K562 (cell line): Measurements from ENCODE around the gene SLX4IP. TPM values are rescaled to one million over a fixed set of nuclear protein-coding genes. Genes with fewer than 3 reads are reported as not detected.

Experiments
- ATAC-seq: fragments of 200-7000 bp; cut with Tn5 transposase; 3 replicates; pipeline ENCODE4 v1.9.1; 2020; ENCODE audit warnings: moderate library complexity
- BruUV-seq: library from RNA; stranded (reverse); fragments of 400-500 nt; replicated peaks from 2 replicates; lab custom pipeline; 2021; lab: Mats Ljungman, UMichigan
- CTCF ChIA-PET: fragments of 300-600 bp; formaldehyde crosslinking; extraction: SDS; loops from one replicate; lab custom pipeline; 2021; ENCODE audit warnings: low intra/inter-chr PET ratio; lab: Yijun Ruan, JAX
- POLR2A ChIA-PET: fragments of 300-600, 350-650 bp; sonication (Branson Sonifier 250); formaldehyde crosslinking; extraction: SDS; loops from one replicate; lab custom pipeline; 2021; ENCODE audit warnings: antibody characterized with exemption, inconsistent platforms; lab: Yijun Ruan, JAX
- DNase-seq, 4 experiments: peaks; one replicate each; pipeline versions ENCODE4 v3.0.0 to v3.0.0-alpha.2; 2011 to 2018; ENCODE audit warnings: low spot score in 3 of 4, mixed read lengths in 3 of 4; ENCODE audit errors: extremely low read depth in 1 of 4
- FAIRE-seq: peaks from 2 replicates; lab custom pipeline; 2011; peaks lifted over from hg19 to GRCh38; lab: Jason Lieb, UNC
- H2AFZ ChIP-seq: 2 replicates; pipeline ENCODE4 v1.6.0; 2011; ENCODE audit warnings: low read depth, low read length, control low read depth, inconsistent platforms
- H3K27ac ChIP-seq: fragments of 200-600 bp; 3 replicates; pipeline ENCODE4 v1.8.0; 2011; ENCODE audit warnings: low read depth, mild to moderate bottlenecking, control low read depth, inconsistent platforms, low read length, moderate library complexity, mixed read lengths; ENCODE audit errors: extremely low read depth
- H3K27me3 ChIP-seq, 2 experiments: fragments of 300-600 bp in 1 of 2; 2 replicates in 1 of 2; 3 replicates in 1 of 2; pipeline versions ENCODE4 v1.6.0 to v1.8.0; 2011; ENCODE audit warnings: inconsistent platforms in 2 of 2, low read length in 2 of 2, mild to moderate bottlenecking in 1 of 2, mixed read lengths in 1 of 2, moderate library complexity in 1 of 2; ENCODE audit not compliant: control insufficient read depth in 2 of 2, insufficient read depth in 2 of 2
- H3K36me3 ChIP-seq: fragments of 300-600 bp; 3 replicates; pipeline ENCODE4 v1.8.0; 2011; ENCODE audit warnings: mild to moderate bottlenecking, low read length, inconsistent platforms; ENCODE audit not compliant: control insufficient read depth, insufficient read depth
- H3K4me1 ChIP-seq, 2 experiments: fragments of 200-600 bp in 1 of 2; replicated peaks in 1 of 2; 2 replicates in 1 of 2; 3 replicates in 1 of 2; pipeline versions ENCODE4 v1.5.1 to v1.8.0; 2011; ENCODE audit warnings: inconsistent platforms in 2 of 2, low read length in 2 of 2, mild to moderate bottlenecking in 1 of 2, mixed read lengths in 1 of 2, moderate library complexity in 1 of 2; ENCODE audit not compliant: control insufficient read depth in 2 of 2, insufficient read depth in 2 of 2
- H3K4me2 ChIP-seq: 2 replicates; pipeline ENCODE4 v1.6.1; 2011; ENCODE audit warnings: low read length, control low read depth, inconsistent platforms, mixed read lengths; ENCODE audit not compliant: insufficient read depth
- H3K4me3 ChIP-seq: fragments of 200-600 bp; sonication (generic), shearing (Covaris generic); 2 replicates; pipeline ENCODE4 v1.5.1; 2016; ENCODE audit warnings: control low read depth, inconsistent platforms
- H3K79me2 ChIP-seq: fragments of 200-600 bp; 3 replicates; pipeline ENCODE4 v1.8.0; 2011; ENCODE audit warnings: low read length, inconsistent platforms; ENCODE audit not compliant: control insufficient read depth, insufficient read depth
- H3K9ac ChIP-seq, 2 experiments: 2 replicates each; pipeline versions ENCODE4 v1.6.0 to v1.6.1; 2011; ENCODE audit warnings: low read depth in 2 of 2, low read length in 2 of 2, control low read depth in 1 of 2, inconsistent platforms in 1 of 2, mild to moderate bottlenecking in 1 of 2, mixed read lengths in 1 of 2; ENCODE audit not compliant: insufficient read depth in 1 of 2
- H3K9me1 ChIP-seq: one replicate; pipeline ENCODE4 v1.6.0; 2011; ENCODE audit warnings: inconsistent platforms, mild to moderate bottlenecking, low read length, moderate library complexity; ENCODE audit not compliant: control insufficient read depth, insufficient read depth
- H3K9me3 ChIP-seq: replicated peaks from 2 replicates; pipeline ENCODE4 v1.5.1; 2011; ENCODE audit warnings: low read depth, low read length, inconsistent platforms; ENCODE audit not compliant: control insufficient read depth, insufficient read depth
- H4K20me1 ChIP-seq: replicated peaks from 2 replicates; pipeline ENCODE4 v1.6.1; 2011; ENCODE audit warnings: low read length, inconsistent platforms, mixed read lengths; ENCODE audit not compliant: control insufficient read depth, insufficient read depth
- KLF1 ChIP-seq: fragments of 450-650 bp; IDR thresholded peaks from 2 replicates; pipeline ENCODE4 v1.6.1; 2016; ENCODE audit warnings: missing genetic modification characterization, missing compliant biosample characterization
- KLF10 ChIP-seq: fragments of 250-450 bp; sonication (Bioruptor Pico); IDR thresholded peaks from 2 replicates; pipeline ENCODE4 v1.6.1; 2021; ENCODE audit warnings: matching md5 sums
- MBD2 ChIP-seq: sonication (generic); IDR thresholded peaks from 2 replicates; pipeline ENCODE4 v1.6.1; 2016; ENCODE audit warnings: low read depth, borderline replicate concordance
- MED1 ChIP-seq: sonication (generic); formaldehyde crosslinking; IDR thresholded peaks from 2 replicates; pipeline ENCODE4 v1.8.1; 2023; ENCODE audit warnings: missing genetic modification reagents, borderline replicate concordance
- SRSF7 ChIP-seq: fragments of 200-400 bp; formaldehyde crosslinking; optimal IDR thresholded peaks from 2 replicates; pipeline ENCODE3; 2017; ENCODE audit warnings: mild to moderate bottlenecking, low read depth, low read length
- WGBS: fragments of 100-300 bp; shearing (Covaris generic); methylation state at CpG from one replicate; pipeline ENCODE4 v1.1.6; 2016; ENCODE audit warnings: low coverage, mixed read lengths; ENCODE audit not compliant: insufficient coverage; ENCODE audit errors: missing lambda C conversion rate; 5-methylcytosine and 5-hydroxymethylcytosine counted together
- in situ Hi-C: fragments of 300-500 bp; cut with MboI; formaldehyde crosslinking; loops from 4 replicates; pipeline ENCODE4 v1.15.0; 2018; ENCODE audit warnings: inconsistent platforms, mixed read lengths
- intact Hi-C: fragments of 100-400 bp; cut with micrococcal nuclease; formaldehyde crosslinking; loops from 2 replicates; pipeline ENCODE4 v1.14.2; 2022
- polyA plus RNA-seq, 8 experiments: library from polyadenylated mRNA; depleted of rRNA in 4 of 8; stranded (reverse) in 5 of 8; unstranded in 3 of 8; fragments of >200 nt; fragmentation: Nextera tagmentation in 2 of 8; fragmentation: Illumina TruSeq in 1 of 8; extraction: Ambion mirVana in 2 of 8; extraction: Trizol in 1 of 8; gene quantifications; 2 replicates each; pipeline versions ENCODE4 v1.2.1 to v1.2.3, GENCODE V29; 2011 to 2014; ENCODE audit warnings: inconsistent platforms in 1 of 8, missing spikeins in 1 of 8
- total RNA-seq, 7 experiments: library from RNA; depleted of rRNA in 6 of 7; stranded (reverse); fragments of >200 nt in 6 of 7; fragmentation: Illumina TruSeq in 2 of 7; extraction: Trizol in 2 of 7; gene quantifications; 2 replicates each; pipeline versions ENCODE4 v1.2.1 to v1.2.3, GENCODE V29; 2011 to 2021; ENCODE audit warnings: low replicate concordance in 1 of 7
- TF ChIP-seq, protein P1 (sequence below): sonication (generic); formaldehyde crosslinking; IDR thresholded peaks from 2 replicates; pipeline ENCODE4 v1.8.0; 2023; ENCODE audit warnings: mild to moderate bottlenecking, missing genetic modification reagents
- TF ChIP-seq, protein P2 (sequence below): IDR thresholded peaks from 2 replicates; pipeline ENCODE4 v1.6.1; 2011; ENCODE audit not compliant: insufficient read length; ENCODE audit errors: extremely low read depth
- TF ChIP-seq, protein P3 (sequence below): fragments of 200-600 bp; sonication (generic); IDR thresholded peaks from one replicate; pipeline ENCODE4 v1.6.1; 2012; ENCODE audit warnings: mild to moderate bottlenecking, low read depth, low read length, inconsistent platforms

SLX4IP gene
- total and polyA plus RNA-seq, 9 of the 15 experiments (the other 6 are each of a cell fraction or from before 2014, with no cell fraction given), result 1.5 to 5.9 (median 3.5) TPM

DNA sequence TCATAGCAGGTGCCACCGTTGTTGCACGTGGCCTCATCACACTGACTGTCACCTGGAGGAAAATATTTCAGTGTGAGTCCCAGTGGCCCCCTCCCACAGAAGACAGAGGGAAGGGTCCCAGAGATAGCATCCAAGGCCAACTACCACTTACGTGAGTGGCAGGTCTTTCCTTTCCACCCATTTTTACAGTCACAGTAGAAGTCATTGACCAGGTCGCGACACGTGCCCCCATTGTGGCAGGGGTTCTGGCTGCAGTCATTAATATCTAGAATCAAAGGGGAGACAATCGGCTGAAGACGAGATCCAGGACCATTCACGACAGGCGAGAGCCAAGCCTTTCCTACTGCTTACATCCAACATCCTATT, 210.1 kb downstream of the SLX4IP start (continued):
- TF ChIP-seq, protein P1, sequence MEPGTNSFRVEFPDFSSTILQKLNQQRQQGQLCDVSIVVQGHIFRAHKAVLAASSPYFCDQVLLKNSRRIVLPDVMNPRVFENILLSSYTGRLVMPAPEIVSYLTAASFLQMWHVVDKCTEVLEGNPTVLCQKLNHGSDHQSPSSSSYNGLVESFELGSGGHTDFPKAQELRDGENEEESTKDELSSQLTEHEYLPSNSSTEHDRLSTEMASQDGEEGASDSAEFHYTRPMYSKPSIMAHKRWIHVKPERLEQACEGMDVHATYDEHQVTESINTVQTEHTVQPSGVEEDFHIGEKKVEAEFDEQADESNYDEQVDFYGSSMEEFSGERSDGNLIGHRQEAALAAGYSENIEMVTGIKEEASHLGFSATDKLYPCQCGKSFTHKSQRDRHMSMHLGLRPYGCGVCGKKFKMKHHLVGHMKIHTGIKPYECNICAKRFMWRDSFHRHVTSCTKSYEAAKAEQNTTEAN (CRISPR knock-in tag), result no peak
- TF ChIP-seq MBD2, result no peak

- Histone ChIP-seq H3K27me3 (peaks cover 3 to 25% of the 10 kb centered on the region in 2 experiments; a peak in 3 of 5 replicates), H3K36me3 (no peaks in the 10 kb centered on the region), H3K27ac (no peak overlapping the region), H3K79me2 (no peaks in the 10 kb centered on the region), H3K9ac (no peak overlapping the region), H3K4me3 (no peak overlapping the region), H3K9me1 (no peaks in the 10 kb centered on the region), H2AFZ (no peak overlapping the region), H3K4me1 (no peaks in the 10 kb centered on the region), H3K9me3 (no peaks in the 10 kb centered on the region), H3K4me2 (no peak overlapping the region), H4K20me1 (no peaks in the 10 kb centered on the region)
- ATAC-seq (no peak), DNase-seq (no peak), FAIRE-seq (no peak)
- WGBS, result 5% methylated on average over 4 of the region's 4 CpGs
- CTCF ChIA-PET, result interaction anchor here (0.5 kb wide), 1 partner anchor 347 kb away, joined by 3 read pairs; no protein-coding TSS in a partner anchor
- intact Hi-C loops, result loop anchor here (5.0 kb wide), 1 partner anchor 94 kb away; no protein-coding TSS in a partner anchor
- no TSS peak for BruUV-seq
- POLR2A ChIA-PET, result no interaction called here
- in situ Hi-C loops, result no loop called here
- TF ChIP-seq MED1 (no peak), SRSF7 (no peak), KLF10 (CRISPR knock-in tag) (no peak), KLF1 (tag) (no peak)
- TF ChIP-seq, protein P2, sequence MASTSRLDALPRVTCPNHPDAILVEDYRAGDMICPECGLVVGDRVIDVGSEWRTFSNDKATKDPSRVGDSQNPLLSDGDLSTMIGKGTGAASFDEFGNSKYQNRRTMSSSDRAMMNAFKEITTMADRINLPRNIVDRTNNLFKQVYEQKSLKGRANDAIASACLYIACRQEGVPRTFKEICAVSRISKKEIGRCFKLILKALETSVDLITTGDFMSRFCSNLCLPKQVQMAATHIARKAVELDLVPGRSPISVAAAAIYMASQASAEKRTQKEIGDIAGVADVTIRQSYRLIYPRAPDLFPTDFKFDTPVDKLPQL, result no peak
- TF ChIP-seq, protein P3, sequence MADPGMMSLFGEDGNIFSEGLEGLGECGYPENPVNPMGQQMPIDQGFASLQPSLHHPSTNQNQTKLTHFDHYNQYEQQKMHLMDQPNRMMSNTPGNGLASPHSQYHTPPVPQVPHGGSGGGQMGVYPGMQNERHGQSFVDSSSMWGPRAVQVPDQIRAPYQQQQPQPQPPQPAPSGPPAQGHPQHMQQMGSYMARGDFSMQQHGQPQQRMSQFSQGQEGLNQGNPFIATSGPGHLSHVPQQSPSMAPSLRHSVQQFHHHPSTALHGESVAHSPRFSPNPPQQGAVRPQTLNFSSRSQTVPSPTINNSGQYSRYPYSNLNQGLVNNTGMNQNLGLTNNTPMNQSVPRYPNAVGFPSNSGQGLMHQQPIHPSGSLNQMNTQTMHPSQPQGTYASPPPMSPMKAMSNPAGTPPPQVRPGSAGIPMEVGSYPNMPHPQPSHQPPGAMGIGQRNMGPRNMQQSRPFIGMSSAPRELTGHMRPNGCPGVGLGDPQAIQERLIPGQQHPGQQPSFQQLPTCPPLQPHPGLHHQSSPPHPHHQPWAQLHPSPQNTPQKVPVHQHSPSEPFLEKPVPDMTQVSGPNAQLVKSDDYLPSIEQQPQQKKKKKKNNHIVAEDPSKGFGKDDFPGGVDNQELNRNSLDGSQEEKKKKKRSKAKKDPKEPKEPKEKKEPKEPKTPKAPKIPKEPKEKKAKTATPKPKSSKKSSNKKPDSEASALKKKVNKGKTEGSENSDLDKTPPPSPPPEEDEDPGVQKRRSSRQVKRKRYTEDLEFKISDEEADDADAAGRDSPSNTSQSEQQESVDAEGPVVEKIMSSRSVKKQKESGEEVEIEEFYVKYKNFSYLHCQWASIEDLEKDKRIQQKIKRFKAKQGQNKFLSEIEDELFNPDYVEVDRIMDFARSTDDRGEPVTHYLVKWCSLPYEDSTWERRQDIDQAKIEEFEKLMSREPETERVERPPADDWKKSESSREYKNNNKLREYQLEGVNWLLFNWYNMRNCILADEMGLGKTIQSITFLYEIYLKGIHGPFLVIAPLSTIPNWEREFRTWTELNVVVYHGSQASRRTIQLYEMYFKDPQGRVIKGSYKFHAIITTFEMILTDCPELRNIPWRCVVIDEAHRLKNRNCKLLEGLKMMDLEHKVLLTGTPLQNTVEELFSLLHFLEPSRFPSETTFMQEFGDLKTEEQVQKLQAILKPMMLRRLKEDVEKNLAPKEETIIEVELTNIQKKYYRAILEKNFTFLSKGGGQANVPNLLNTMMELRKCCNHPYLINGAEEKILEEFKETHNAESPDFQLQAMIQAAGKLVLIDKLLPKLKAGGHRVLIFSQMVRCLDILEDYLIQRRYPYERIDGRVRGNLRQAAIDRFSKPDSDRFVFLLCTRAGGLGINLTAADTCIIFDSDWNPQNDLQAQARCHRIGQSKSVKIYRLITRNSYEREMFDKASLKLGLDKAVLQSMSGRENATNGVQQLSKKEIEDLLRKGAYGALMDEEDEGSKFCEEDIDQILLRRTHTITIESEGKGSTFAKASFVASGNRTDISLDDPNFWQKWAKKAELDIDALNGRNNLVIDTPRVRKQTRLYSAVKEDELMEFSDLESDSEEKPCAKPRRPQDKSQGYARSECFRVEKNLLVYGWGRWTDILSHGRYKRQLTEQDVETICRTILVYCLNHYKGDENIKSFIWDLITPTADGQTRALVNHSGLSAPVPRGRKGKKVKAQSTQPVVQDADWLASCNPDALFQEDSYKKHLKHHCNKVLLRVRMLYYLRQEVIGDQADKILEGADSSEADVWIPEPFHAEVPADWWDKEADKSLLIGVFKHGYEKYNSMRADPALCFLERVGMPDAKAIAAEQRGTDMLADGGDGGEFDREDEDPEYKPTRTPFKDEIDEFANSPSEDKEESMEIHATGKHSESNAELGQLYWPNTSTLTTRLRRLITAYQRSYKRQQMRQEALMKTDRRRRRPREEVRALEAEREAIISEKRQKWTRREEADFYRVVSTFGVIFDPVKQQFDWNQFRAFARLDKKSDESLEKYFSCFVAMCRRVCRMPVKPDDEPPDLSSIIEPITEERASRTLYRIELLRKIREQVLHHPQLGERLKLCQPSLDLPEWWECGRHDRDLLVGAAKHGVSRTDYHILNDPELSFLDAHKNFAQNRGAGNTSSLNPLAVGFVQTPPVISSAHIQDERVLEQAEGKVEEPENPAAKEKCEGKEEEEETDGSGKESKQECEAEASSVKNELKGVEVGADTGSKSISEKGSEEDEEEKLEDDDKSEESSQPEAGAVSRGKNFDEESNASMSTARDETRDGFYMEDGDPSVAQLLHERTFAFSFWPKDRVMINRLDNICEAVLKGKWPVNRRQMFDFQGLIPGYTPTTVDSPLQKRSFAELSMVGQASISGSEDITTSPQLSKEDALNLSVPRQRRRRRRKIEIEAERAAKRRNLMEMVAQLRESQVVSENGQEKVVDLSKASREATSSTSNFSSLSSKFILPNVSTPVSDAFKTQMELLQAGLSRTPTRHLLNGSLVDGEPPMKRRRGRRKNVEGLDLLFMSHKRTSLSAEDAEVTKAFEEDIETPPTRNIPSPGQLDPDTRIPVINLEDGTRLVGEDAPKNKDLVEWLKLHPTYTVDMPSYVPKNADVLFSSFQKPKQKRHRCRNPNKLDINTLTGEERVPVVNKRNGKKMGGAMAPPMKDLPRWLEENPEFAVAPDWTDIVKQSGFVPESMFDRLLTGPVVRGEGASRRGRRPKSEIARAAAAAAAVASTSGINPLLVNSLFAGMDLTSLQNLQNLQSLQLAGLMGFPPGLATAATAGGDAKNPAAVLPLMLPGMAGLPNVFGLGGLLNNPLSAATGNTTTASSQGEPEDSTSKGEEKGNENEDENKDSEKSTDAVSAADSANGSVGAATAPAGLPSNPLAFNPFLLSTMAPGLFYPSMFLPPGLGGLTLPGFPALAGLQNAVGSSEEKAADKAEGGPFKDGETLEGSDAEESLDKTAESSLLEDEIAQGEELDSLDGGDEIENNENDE, result no peak
Observed at GRCh38 chr20:10646006-10646405, 210.9 kb downstream of the SLX4IP start.
